ENCODE data around the gene SLC9A4. TPM values are rescaled to one million over a fixed set of nuclear protein-coding genes. Genes with fewer than 3 reads are reported as not detected.

Gene SLC9A4
- total RNA-seq, 2 donors from 2014 or later, result not detected

DNA sequence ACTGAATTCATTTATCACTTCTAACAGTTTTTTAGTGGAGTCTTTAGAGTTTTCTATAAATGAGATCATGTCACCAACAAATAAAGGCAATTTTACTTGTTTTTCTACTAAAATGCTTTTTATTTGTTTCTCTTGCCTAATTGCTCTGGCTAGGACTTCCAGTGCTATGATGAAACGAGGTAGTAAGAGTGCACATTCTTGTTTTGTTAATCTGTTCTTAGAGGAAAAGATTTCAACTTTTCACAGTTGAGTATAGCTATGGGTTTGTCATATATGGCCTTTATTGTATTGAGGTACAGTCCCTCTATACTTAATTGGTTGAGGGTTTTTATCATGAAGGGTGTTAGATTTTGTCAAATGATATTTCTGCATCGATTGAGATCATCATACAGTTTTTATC is 44.5 kb upstream of the SLC9A4 start:
- H3K27me3 ChIP-seq, result no peaks in the 10 kb centered on the region
- no peak overlapping the region for H3K27ac ChIP-seq
- no peak overlapping the region for H3K4me3 ChIP-seq
- TF ChIP-seq, protein P1, sequence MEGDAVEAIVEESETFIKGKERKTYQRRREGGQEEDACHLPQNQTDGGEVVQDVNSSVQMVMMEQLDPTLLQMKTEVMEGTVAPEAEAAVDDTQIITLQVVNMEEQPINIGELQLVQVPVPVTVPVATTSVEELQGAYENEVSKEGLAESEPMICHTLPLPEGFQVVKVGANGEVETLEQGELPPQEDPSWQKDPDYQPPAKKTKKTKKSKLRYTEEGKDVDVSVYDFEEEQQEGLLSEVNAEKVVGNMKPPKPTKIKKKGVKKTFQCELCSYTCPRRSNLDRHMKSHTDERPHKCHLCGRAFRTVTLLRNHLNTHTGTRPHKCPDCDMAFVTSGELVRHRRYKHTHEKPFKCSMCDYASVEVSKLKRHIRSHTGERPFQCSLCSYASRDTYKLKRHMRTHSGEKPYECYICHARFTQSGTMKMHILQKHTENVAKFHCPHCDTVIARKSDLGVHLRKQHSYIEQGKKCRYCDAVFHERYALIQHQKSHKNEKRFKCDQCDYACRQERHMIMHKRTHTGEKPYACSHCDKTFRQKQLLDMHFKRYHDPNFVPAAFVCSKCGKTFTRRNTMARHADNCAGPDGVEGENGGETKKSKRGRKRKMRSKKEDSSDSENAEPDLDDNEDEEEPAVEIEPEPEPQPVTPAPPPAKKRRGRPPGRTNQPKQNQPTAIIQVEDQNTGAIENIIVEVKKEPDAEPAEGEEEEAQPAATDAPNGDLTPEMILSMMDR (IDR thresholded peaks at IDR 0.05), result no peak
- H3K9me3 ChIP-seq, result no peaks in the 10 kb centered on the region
- DNase-seq (ENCODE audit: low spot score), result no peak
- H3K36me3 ChIP-seq, result no peaks in the 10 kb centered on the region
- no peaks in the 10 kb centered on the region for H3K4me1 ChIP-seq

DNA sequence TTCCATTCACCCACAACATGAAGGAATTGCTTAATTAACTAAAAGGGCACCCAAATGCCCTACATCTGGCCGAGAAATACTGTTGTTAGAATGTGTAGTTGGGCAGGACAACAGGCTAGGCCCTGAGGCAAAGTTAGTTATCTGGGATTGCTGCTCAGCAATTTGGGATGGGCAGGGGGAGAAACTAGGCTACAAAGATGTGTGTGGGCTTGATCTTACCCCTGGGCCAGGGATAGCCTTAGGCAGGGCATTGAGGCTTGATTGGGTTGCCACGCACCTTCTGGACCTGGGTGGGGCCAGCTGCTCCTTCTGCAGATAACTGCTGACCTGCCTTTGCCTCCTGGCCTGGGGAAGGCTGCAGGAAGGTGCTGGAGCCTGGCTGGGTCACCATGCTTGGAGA is 40.6 kb upstream of the SLC9A4 start:
- DNase-seq (ENCODE audit: low spot score), result no peak

DNA sequence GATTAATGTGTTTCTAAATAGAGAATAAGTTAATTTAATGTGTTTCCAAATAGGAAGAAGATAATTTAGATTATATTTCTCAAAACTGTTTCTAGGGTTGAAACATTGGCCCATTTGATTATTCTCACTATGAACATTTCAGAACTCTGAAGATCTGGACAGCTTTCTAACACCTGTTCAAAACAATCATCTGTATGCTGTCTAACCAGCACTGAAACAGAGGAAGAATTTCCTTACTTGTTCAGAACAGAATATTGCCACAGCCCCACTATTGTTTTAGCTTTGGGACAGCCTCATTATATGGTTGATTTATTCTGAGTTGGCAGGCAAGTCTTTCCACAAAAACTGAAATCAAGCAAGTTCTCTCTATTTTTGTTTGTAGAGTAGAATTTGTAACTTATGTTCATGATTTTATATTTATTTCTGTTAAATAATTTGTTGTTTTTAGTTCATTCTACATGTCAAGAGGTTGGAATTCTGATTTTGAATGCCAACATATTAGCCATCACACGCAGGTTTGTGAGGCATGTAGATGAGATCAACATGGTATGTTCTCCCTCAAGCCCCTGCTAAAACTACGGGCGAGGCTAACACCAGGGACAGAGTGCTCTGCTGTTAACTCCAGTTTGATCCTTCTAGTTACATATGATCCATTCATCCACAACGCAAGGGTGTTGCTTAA is 38.9 kb upstream of the SLC9A4 start:
- no peaks in the 10 kb centered on the region for H3K36me3 ChIP-seq
- H3K9me3 ChIP-seq, result no peaks in the 10 kb centered on the region
- no peak overlapping the region for H3K4me3 ChIP-seq
- DNase-seq (ENCODE audit: low spot score), result no peak
- no peak overlapping the region for H3K27ac ChIP-seq
- no peaks in the 10 kb centered on the region for H3K27me3 ChIP-seq
- TF ChIP-seq, protein P1 (IDR thresholded peaks at IDR 0.05), result no peak
- no peaks in the 10 kb centered on the region for H3K4me1 ChIP-seq

More for the DNA sequence above, 40.6 kb upstream of the SLC9A4 start:
- no peaks in the 10 kb centered on the region for H3K4me1 ChIP-seq
- TF ChIP-seq, protein P1 (IDR thresholded peaks at IDR 0.05), result no peak
- H3K27me3 ChIP-seq, result no peaks in the 10 kb centered on the region
- no peak overlapping the region for H3K4me3 ChIP-seq
- no peaks in the 10 kb centered on the region for H3K36me3 ChIP-seq
- H3K9me3 ChIP-seq, result no peaks in the 10 kb centered on the region
- H3K27ac ChIP-seq, result no peak overlapping the region

DNA sequence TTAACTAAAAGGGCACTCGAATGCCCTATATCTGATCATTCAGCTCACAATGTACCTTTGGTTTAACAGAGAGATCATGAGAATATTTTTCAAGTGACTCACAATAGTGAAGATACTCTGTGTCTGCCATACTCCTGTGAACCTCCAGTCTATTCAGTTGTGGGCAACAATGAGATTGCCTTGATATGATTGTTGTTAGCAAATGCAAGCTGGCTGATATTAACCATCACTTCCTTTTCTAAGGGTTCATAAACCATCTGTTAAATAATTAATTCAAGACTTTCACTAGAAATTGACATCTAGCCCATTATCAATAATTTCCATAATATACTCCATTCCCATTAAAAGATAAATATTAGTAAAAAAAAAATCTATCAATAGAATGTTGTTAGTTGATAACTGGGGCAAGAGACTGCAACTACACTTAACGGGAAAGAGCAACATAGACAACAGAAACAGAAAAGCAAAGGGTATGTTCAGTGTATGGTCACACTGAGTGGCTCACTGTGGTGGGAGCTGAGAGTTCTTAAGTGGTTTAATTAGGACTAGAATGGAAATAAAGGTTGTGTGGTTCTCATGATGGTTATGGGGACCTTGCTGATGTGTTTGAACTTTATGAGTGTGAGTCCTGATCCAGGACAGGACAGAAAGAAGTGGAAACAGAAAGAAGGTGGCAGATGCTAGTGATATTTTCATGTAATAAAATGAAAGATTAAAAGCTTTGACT is 38.2 kb upstream of the SLC9A4 start:
- TF ChIP-seq, protein P1 (IDR thresholded peaks at IDR 0.05), result no peak
- Histone ChIP-seq H3K36me3 (no peaks in the 10 kb centered on the region), H3K27ac (no peak overlapping the region), H3K9me3 (no peaks in the 10 kb centered on the region), H3K27me3 (no peaks in the 10 kb centered on the region), H3K4me3 (no peak overlapping the region), H3K4me1 (no peaks in the 10 kb centered on the region)
- no peak for DNase-seq (ENCODE audit: low spot score)

DNA sequence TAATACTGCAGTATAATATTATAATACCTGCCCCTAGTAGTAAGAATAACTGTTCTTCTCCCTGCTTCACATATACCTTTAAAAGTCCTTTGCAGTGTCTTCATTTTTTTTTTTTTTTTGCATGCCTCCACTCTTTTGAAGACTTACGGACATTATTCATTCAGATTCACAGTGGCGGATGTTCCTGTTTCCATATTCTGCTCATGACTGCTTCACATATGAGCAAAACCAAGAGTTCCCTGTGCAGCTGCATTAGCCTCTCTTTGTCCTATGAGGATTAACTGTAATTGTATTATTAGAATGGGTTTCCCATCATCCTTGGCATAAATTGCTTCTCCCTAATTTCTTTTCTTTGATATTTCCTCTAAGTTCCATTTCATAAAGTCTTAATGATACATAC is 37.3 kb upstream of the SLC9A4 start:
- no peaks in the 10 kb centered on the region for H3K4me1 ChIP-seq
- H3K27ac ChIP-seq, result no peak overlapping the region

More for the DNA sequence above, 37.3 kb upstream of the SLC9A4 start:
- Histone ChIP-seq H3K9me3 (no peaks in the 10 kb centered on the region), H3K27me3 (no peaks in the 10 kb centered on the region), H3K36me3 (no peaks in the 10 kb centered on the region), H3K4me3 (no peak overlapping the region)
- DNase-seq (ENCODE audit: low spot score), result no peak
- TF ChIP-seq, protein P1 (IDR thresholded peaks at IDR 0.05), result no peak
